ENCODE results near the gene C9orf153.

The C9orf153 gene

GRCh38 chr9:86201474-86202337 lies 57.8 kb downstream of the C9orf153 start:
- TF ChIP-seq ZFP3 (CRISPR knock-in tag; IDR thresholded peaks at IDR 0.05) (no peak), PPARA (CRISPR knock-in tag; IDR thresholded peaks at IDR 0.05; ENCODE audit: borderline replicate concordance) (no peak), ZFP30 (CRISPR knock-in tag; IDR thresholded peaks at IDR 0.05) (no peak), ZNF70 (CRISPR knock-in tag; IDR thresholded peaks at IDR 0.05) (no peak), POU6F1 (CRISPR knock-in tag; IDR thresholded peaks at IDR 0.05; ENCODE audit: borderline replicate concordance, low read depth) (no peak), GLIS3 (CRISPR knock-in tag; IDR thresholded peaks at IDR 0.05) (no peak), ZC3H10 (CRISPR knock-in tag; IDR thresholded peaks at IDR 0.05) (no peak), TOX (CRISPR knock-in tag; IDR thresholded peaks at IDR 0.05; ENCODE audit: borderline replicate concordance) (no peak), CSRNP3 (CRISPR knock-in tag; IDR thresholded peaks at IDR 0.05) (no peak), ISL1 (CRISPR knock-in tag; IDR thresholded peaks at IDR 0.05) (no peak), PATZ1 (CRISPR knock-in tag; IDR thresholded peaks at IDR 0.05; ENCODE audit: borderline replicate concordance) (no peak), CREB5 (CRISPR knock-in tag; IDR thresholded peaks at IDR 0.05; ENCODE audit: low read depth) (no peak), ESRRG (CRISPR knock-in tag; IDR thresholded peaks at IDR 0.05) (no peak), ARNTL (CRISPR knock-in tag; IDR thresholded peaks at IDR 0.05; ENCODE audit: borderline replicate concordance, low read depth) (no peak), OSR1 (CRISPR knock-in tag; IDR thresholded peaks at IDR 0.05) (no peak), BACH2 (CRISPR knock-in tag; IDR thresholded peaks at IDR 0.05; ENCODE audit: borderline replicate concordance) (no peak), CSDC2 (CRISPR knock-in tag; IDR thresholded peaks at IDR 0.05) (no peak)
- peak; percentile 65 for ATAC-seq

- ATAC-seq = no peak
- TF ChIP-seq ARNTL (CRISPR knock-in tag; IDR thresholded peaks at IDR 0.05; ENCODE audit: borderline replicate concordance, low read depth) (no peak), ZNF70 (CRISPR knock-in tag; IDR thresholded peaks at IDR 0.05) (no peak), CSRNP3 (CRISPR knock-in tag; IDR thresholded peaks at IDR 0.05) (no peak), TOX (CRISPR knock-in tag; IDR thresholded peaks at IDR 0.05; ENCODE audit: borderline replicate concordance) (no peak), GLIS3 (CRISPR knock-in tag; IDR thresholded peaks at IDR 0.05) (no peak), ZNF565 (CRISPR knock-in tag; conservative IDR thresholded peaks at IDR 0.05; ENCODE audit: low read depth) (no peak)
Observed at GRCh38 chr9:86200599-86201162, 58.8 kb downstream of the C9orf153 start.

GRCh38 chr9:86193088-86193487 lies 66.4 kb downstream of the C9orf153 start:
- ATAC-seq = no peak
- TF ChIP-seq GLIS3 (CRISPR knock-in tag; IDR thresholded peaks at IDR 0.05) = no peak
- no peak for TF ChIP-seq CREB5 (CRISPR knock-in tag; IDR thresholded peaks at IDR 0.05; ENCODE audit: low read depth)
- no peak for TF ChIP-seq ZC3H10 (CRISPR knock-in tag; IDR thresholded peaks at IDR 0.05)
- TF ChIP-seq ZFP3 (CRISPR knock-in tag; IDR thresholded peaks at IDR 0.05) = no peak
- no peak for TF ChIP-seq TSHZ2 (CRISPR knock-in tag; IDR thresholded peaks at IDR 0.05)
- TF ChIP-seq CSDC2 (CRISPR knock-in tag; IDR thresholded peaks at IDR 0.05) = no peak
- no peak for TF ChIP-seq ZFP30 (CRISPR knock-in tag; IDR thresholded peaks at IDR 0.05)
- TF ChIP-seq ZNF8 (CRISPR knock-in tag; IDR thresholded peaks at IDR 0.05) = no peak
- no peak for TF ChIP-seq ESRRG (CRISPR knock-in tag; IDR thresholded peaks at IDR 0.05)
- TF ChIP-seq CSRNP3 (CRISPR knock-in tag; IDR thresholded peaks at IDR 0.05) = no peak

All from SK-N-SH treated with all-trans-retinoic acid at 6 μM for 48 hours (cell line).